ENCODE measurements around the gene FOXO1. TPM values are rescaled to one million over a fixed set of nuclear protein-coding genes. Genes with fewer than 3 reads are reported as not detected.

FOXO1 gene
- total and polyA plus RNA-seq, 9 of the 15 experiments (the other 6 are each of a cell fraction or from before 2014, with no cell fraction given), result 0.04 to 0.73 (median 0.20) TPM

GRCh38 chr13:40568246-40569023 lies 98.0 kb downstream of the FOXO1 start:
- Histone ChIP-seq H3K9me3 (replicated peaks; ENCODE audit: control insufficient read depth, insufficient read depth, low read depth, low read length) (no peaks in the 10 kb centered on the region), H3K9me1 (ENCODE audit: control insufficient read depth, insufficient read depth, low read length) (no peaks in the 10 kb centered on the region), H3K9ac (ENCODE audit: insufficient read depth in 1 of 2, low read depth in 2 of 2, low read length in 2 of 2) (no peak overlapping the region), H3K27me3 (ENCODE audit: control insufficient read depth in 2 of 2, insufficient read depth in 2 of 2, low read length in 2 of 2) (peaks cover 3 to 29% of the 10 kb centered on the region in 2 experiments; a peak in 3 of 5 replicates), H3K4me3 (no peak overlapping the region), H4K20me1 (replicated peaks; ENCODE audit: control insufficient read depth, insufficient read depth, low read length) (0 out of 2 replicates have a peak, but pooled peaks cover 5% of the 10 kb centered on the region), H3K27ac (ENCODE audit: extremely low read depth, low read depth, low read length) (no peak overlapping the region), H3K4me1 (replicated peaks in 1 of 2; ENCODE audit: control insufficient read depth in 2 of 2, insufficient read depth in 2 of 2, low read length in 2 of 2) (no peaks in the 10 kb centered on the region), H3K79me2 (ENCODE audit: control insufficient read depth, insufficient read depth, low read length) (no peaks in the 10 kb centered on the region), H3K4me2 (ENCODE audit: insufficient read depth, low read length) (no peak overlapping the region), H2AFZ (ENCODE audit: low read depth, low read length) (no peak overlapping the region), H3K36me3 (ENCODE audit: control insufficient read depth, insufficient read depth, low read length) (no peaks in the 10 kb centered on the region)
- POLR2A ChIA-PET, result no interaction called here
- in situ Hi-C loops (cut with MboI), result no loop called here
- no peak for TF ChIP-seq SMAD1 (IDR thresholded peaks at IDR 0.05; ENCODE audit: low read depth, low read length, partially characterized antibody)
- no peak for TF ChIP-seq MAFF (IDR thresholded peaks at IDR 0.05; ENCODE audit: low read length)
- no peak for TF ChIP-seq SMC3 (conservative IDR thresholded peaks at IDR 0.05; ENCODE audit: insufficient read depth, low read depth, low read length)
- TF ChIP-seq ZNF395 (CRISPR knock-in tag; IDR thresholded peaks at IDR 0.05), result no peak
- TF ChIP-seq PRMT5 (CRISPR knock-in tag; IDR thresholded peaks at IDR 0.05), result no peak
- no peak for TF ChIP-seq PURB (CRISPR knock-in tag; IDR thresholded peaks at IDR 0.05; ENCODE audit: low read depth)
- TF ChIP-seq ZNF449 (CRISPR knock-in tag; IDR thresholded peaks at IDR 0.05), result no peak
- TF ChIP-seq EWSR1 (IDR thresholded peaks at IDR 0.05; ENCODE audit: borderline replicate concordance, low read depth, partially characterized antibody), result no peak
- ATAC-seq (no peak), FAIRE-seq (no peak), DNase-seq (ENCODE audit: extremely low read depth in 1 of 4, low spot score in 3 of 4) (no peak)
- intact Hi-C loops (cut with micrococcal nuclease), result no loop called here
- no TSS peak for BruUV-seq (replicated peaks)
- CTCF ChIA-PET (ENCODE audit: low intra/inter-chr PET ratio), result no interaction called here
- WGBS (ENCODE audit: insufficient coverage, low coverage, missing lambda C conversion rate), result 8% methylated on average over 9 of the region's 10 CpGs
